IMR-90 (cell line): ENCODE measurements around the gene ITPRID1. TPM values are rescaled to one million over a fixed set of nuclear protein-coding genes. Genes with fewer than 3 reads are reported as not detected.

Experiments used
- ATAC-seq: fragments of 200-7000 bp; cut with Tn5 transposase; 2 replicates; pipeline ENCODE4 v1.9.1; 2020; ENCODE audit warnings: low read depth, mild to moderate bottlenecking, moderate library complexity
- BruUV-seq: library from RNA; stranded (reverse); fragments of 400-500 nt; replicated peaks from 2 replicates; lab custom pipeline; 2021; lab: Mats Ljungman, UMichigan
- CTCF ChIA-PET: fragments of 300-600 bp; formaldehyde crosslinking; extraction: SDS; loops from one replicate; lab custom pipeline; 2021; ENCODE audit warnings: antibody characterized with exemption; lab: Yijun Ruan, JAX
- POLR2A ChIA-PET: fragments of 300-600 bp; sonication (Branson Sonifier 250); formaldehyde crosslinking; loops from one replicate; lab custom pipeline; 2022; ENCODE audit warnings: antibody characterized with exemption; ENCODE audit not compliant: unreplicated experiment; lab: Charles Lee
- DNase-seq: peaks from one replicate; pipeline ENCODE4 v3.0.0; 2013
- H2AFZ ChIP-seq: replicated peaks from 2 replicates; pipeline ENCODE3; 2013; ENCODE audit warnings: low read length, mild to moderate bottlenecking; ENCODE audit not compliant: poor library complexity
- H2AK5ac ChIP-seq: 2 replicates; pipeline ENCODE4 v1.6.1; 2013; ENCODE audit warnings: low read depth, low read length, inconsistent platforms
- H2AK9ac ChIP-seq: replicated peaks from 2 replicates; pipeline ENCODE3; 2013; ENCODE audit warnings: mild to moderate bottlenecking, low read depth, low read length, moderate library complexity; ENCODE audit not compliant: poor library complexity
- H2BK120ac ChIP-seq: 2 replicates; pipeline ENCODE4 v1.6.1; 2013; ENCODE audit warnings: low read depth, low read length, inconsistent platforms
- H2BK15ac ChIP-seq: 3 replicates; pipeline ENCODE4 v1.6.1; 2013; ENCODE audit warnings: low read depth, low read length, inconsistent platforms
- H2BK20ac ChIP-seq: 2 replicates; pipeline ENCODE4 v1.6.1; 2013; ENCODE audit warnings: low read depth, mild to moderate bottlenecking, inconsistent platforms, low read length, moderate library complexity
- H2BK5ac ChIP-seq: 2 replicates; pipeline ENCODE4 v1.6.1; 2013; ENCODE audit warnings: mild to moderate bottlenecking, low read depth, low read length, inconsistent platforms; ENCODE audit not compliant: poor library complexity, severe bottlenecking
- H3K14ac ChIP-seq: replicated peaks from 2 replicates; pipeline ENCODE4 v1.6.1; 2013; ENCODE audit warnings: low read depth, low read length, inconsistent platforms
- H3K18ac ChIP-seq: 2 replicates; pipeline ENCODE4 v1.6.1; 2013; ENCODE audit warnings: low read depth, low read length, control low read depth
- H3K23ac ChIP-seq: 2 replicates; pipeline ENCODE4 v1.6.1; 2013; ENCODE audit warnings: low read depth, low read length, inconsistent platforms
- H3K27ac ChIP-seq: 2 replicates; pipeline ENCODE4 v1.5.1; 2013; ENCODE audit warnings: mild to moderate bottlenecking, control low read depth, low read length; ENCODE audit not compliant: insufficient read depth
- H3K27me3 ChIP-seq: 2 replicates; pipeline ENCODE4 v1.6.1; 2013; ENCODE audit warnings: low read length; ENCODE audit not compliant: control insufficient read depth, insufficient read depth
- H3K36me3 ChIP-seq: 2 replicates; pipeline ENCODE4 v1.6.1; 2013; ENCODE audit warnings: low read length, mixed read lengths; ENCODE audit not compliant: control insufficient read depth, insufficient read depth
- H3K4ac ChIP-seq: 2 replicates; pipeline ENCODE4 v1.6.1; 2013; ENCODE audit warnings: low read depth, low read length, inconsistent platforms
- H3K4me1 ChIP-seq: 2 replicates; pipeline ENCODE4 v1.6.1; 2013; ENCODE audit warnings: low read length, mixed read lengths; ENCODE audit not compliant: control insufficient read depth, insufficient read depth
- H3K4me2 ChIP-seq: 2 replicates; pipeline ENCODE4 v1.6.1; 2013; ENCODE audit warnings: low read depth, mild to moderate bottlenecking, control low read depth, low read length, moderate library complexity
- H3K4me3 ChIP-seq: 2 replicates; pipeline ENCODE4 v1.5.1; 2013; ENCODE audit warnings: low read depth, mild to moderate bottlenecking, control low read depth, low read length, moderate library complexity; ENCODE audit not compliant: insufficient read depth
- H3K56ac ChIP-seq: 2 replicates; pipeline ENCODE4 v1.6.1; 2013; ENCODE audit warnings: low read length, inconsistent platforms; ENCODE audit not compliant: insufficient read depth; ENCODE audit errors: extremely low read depth
- H3K79me1 ChIP-seq, 2 experiments: 2 replicates each; pipeline ENCODE4 v1.6.1; 2013; ENCODE audit warnings: low read length in 2 of 2, inconsistent platforms in 1 of 2, low read depth in 1 of 2
- H3K9ac ChIP-seq: 2 replicates; pipeline ENCODE4 v1.6.1; 2013; ENCODE audit warnings: low read depth, low read length, control low read depth
- H3K9me1 ChIP-seq: 2 replicates; pipeline ENCODE4 v1.6.1; 2013; ENCODE audit warnings: low read length, inconsistent platforms; ENCODE audit not compliant: insufficient read depth
- H3K9me3 ChIP-seq: 2 replicates; pipeline ENCODE4 v1.6.1; 2013; ENCODE audit warnings: low read length; ENCODE audit not compliant: control insufficient read depth, insufficient read depth
- H4K20me1 ChIP-seq: 2 replicates; pipeline ENCODE4 v1.6.1; 2013; ENCODE audit warnings: low read length, inconsistent platforms; ENCODE audit not compliant: insufficient read depth
- H4K5ac ChIP-seq: 2 replicates; pipeline ENCODE4 v1.6.1; 2013; ENCODE audit warnings: mild to moderate bottlenecking, low read depth, low read length, control low read depth
- H4K8ac ChIP-seq, 2 experiments: 2 replicates each; pipeline ENCODE4 v1.6.1; 2013; ENCODE audit warnings: low read depth in 2 of 2, low read length in 2 of 2, control low read depth in 1 of 2, inconsistent platforms in 1 of 2
- H4K91ac ChIP-seq: 2 replicates; pipeline ENCODE4 v1.6.1; 2013; ENCODE audit warnings: low read depth, low read length, inconsistent platforms; ENCODE audit not compliant: insufficient read depth
- BHLHE40 ChIP-seq: fragments of 150-350 bp; IDR thresholded peaks from 2 replicates; pipeline ENCODE4 v1.6.1; 2016; ENCODE audit warnings: mild to moderate bottlenecking, low read depth, low read length
- CEBPB ChIP-seq: IDR thresholded peaks from 2 replicates; pipeline ENCODE4 v1.6.1; 2012; ENCODE audit warnings: low read depth, low read length, improper control_type of control experiment
- CHD1 ChIP-seq: IDR thresholded peaks from 2 replicates; pipeline ENCODE4 v1.6.1; 2012; ENCODE audit warnings: low read depth, low read length, improper control_type of control experiment
- CTCF ChIP-seq: conservative IDR thresholded peaks from 2 replicates; pipeline ENCODE4 v1.5.1; 2012; ENCODE audit warnings: mild to moderate bottlenecking, low read depth, low read length, improper control_type of control experiment
- FOS ChIP-seq: fragments of 150-350 bp; IDR thresholded peaks from 2 replicates; pipeline ENCODE4 v1.6.1; 2016; ENCODE audit warnings: low read depth, low read length
- MAFK ChIP-seq: IDR thresholded peaks from 2 replicates; pipeline ENCODE4 v1.6.1; 2012; ENCODE audit warnings: low read depth, low read length, improper control_type of control experiment
- MAZ ChIP-seq: IDR thresholded peaks from 2 replicates; pipeline ENCODE4 v1.6.1; 2012; ENCODE audit warnings: low read depth, mild to moderate bottlenecking, low read length, improper control_type of control experiment, moderate library complexity, borderline replicate concordance
- MXI1 ChIP-seq: IDR thresholded peaks from 2 replicates; pipeline ENCODE4 v1.6.1; 2012; ENCODE audit warnings: low read depth, mild to moderate bottlenecking, low read length, moderate library complexity, borderline replicate concordance
- NFE2L2 ChIP-seq: fragments of 150-350 bp; IDR thresholded peaks from 2 replicates; pipeline ENCODE4 v1.6.1; 2016; ENCODE audit warnings: low read depth, mild to moderate bottlenecking, low read length
- POLR2A ChIP-seq: IDR thresholded peaks from 2 replicates; pipeline ENCODE4 v1.6.1; 2012; ENCODE audit warnings: mild to moderate bottlenecking, low read depth, low read length
- RAD21 ChIP-seq: IDR thresholded peaks from 2 replicates; pipeline ENCODE4 v1.6.1; 2012; ENCODE audit warnings: low read length, improper control_type of control experiment
- RCOR1 ChIP-seq: IDR thresholded peaks from 2 replicates; pipeline ENCODE4 v1.6.1; 2012; ENCODE audit warnings: mild to moderate bottlenecking, low read length, improper control_type of control experiment; ENCODE audit not compliant: insufficient replicate concordance
- RFX5 ChIP-seq: IDR thresholded peaks from 2 replicates; pipeline ENCODE4 v1.8.0; 2012; ENCODE audit warnings: low read depth, mild to moderate bottlenecking, low read length, moderate library complexity
- SMC3 ChIP-seq: fragments of 150-350 bp; IDR thresholded peaks from 2 replicates; pipeline ENCODE4 v1.6.1; 2016; ENCODE audit warnings: low read depth, mild to moderate bottlenecking, antibody characterized with exemption, low read length, moderate library complexity
- USF2 ChIP-seq: fragments of 150-350 bp; IDR thresholded peaks from 2 replicates; pipeline ENCODE4 v1.6.1; 2017; ENCODE audit warnings: mild to moderate bottlenecking, antibody characterized with exemption, low read length, low read depth
- WGBS, 2 experiments: methylation state at CpG; one replicate each; pipeline versions ENCODE4 v1.1.5 to v1.1.7; 2013; ENCODE audit warnings: missing lambda C conversion rate in 2 of 2; ENCODE audit not compliant: insufficient read length in 1 of 2; ENCODE audit errors: extremely low coverage in 2 of 2; 5-methylcytosine and 5-hydroxymethylcytosine counted together
- dilution Hi-C: fragments of 300-500 bp; cut with HindIII; formaldehyde crosslinking; loops from one replicate; pipeline ENCODE4 v1.14.3; 2018; ENCODE audit warnings: low sequenced_read_pairs; ENCODE audit not compliant: unreplicated experiment
- in situ Hi-C: fragments of 300-500 bp; cut with MboI; formaldehyde crosslinking; loops from 3 replicates; pipeline ENCODE4 v1.14.3; 2019; ENCODE audit warnings: low sequenced_read_pairs, inconsistent platforms, mixed read lengths
- intact Hi-C: fragments of 100-400 bp; cut with micrococcal nuclease; formaldehyde crosslinking; loops from 2 replicates; pipeline ENCODE4 v1.10.0; 2022
- polyA plus RNA-seq, 3 experiments: library from polyadenylated mRNA; depleted of rRNA; stranded (reverse); fragments of >200 nt; gene quantifications; 2 replicates each; pipeline ENCODE4 v1.2.3, GENCODE V29; 2012; ENCODE audit warnings: low replicate concordance in 1 of 3
- total RNA-seq: library from RNA; depleted of rRNA; stranded (reverse); fragments of >200 nt; gene quantifications from 2 replicates; pipeline ENCODE4 v1.2.3, GENCODE V29; 2012
- TF ChIP-seq, protein P1 (sequence below): fragments of 150-350 bp; IDR thresholded peaks from 2 replicates; pipeline ENCODE4 v1.6.1; 2016; ENCODE audit warnings: low read depth, mild to moderate bottlenecking, low read length, moderate library complexity, borderline replicate concordance

ITPRID1 gene
- total and polyA plus RNA-seq, 2 of the 4 experiments (the other 2 are of a cell fraction): not detected

GRCh38 chr7:31490796-31491314, 23.0 kb upstream of the ITPRID1 start:
- dilution Hi-C loops (no loop called here), in situ Hi-C loops (no loop called here), intact Hi-C loops (no loop called here)
- Histone ChIP-seq H3K79me1 (no peaks in the 10 kb centered on the region), H2AFZ (no peak overlapping the region), H2BK20ac (no peak overlapping the region), H2BK120ac (no peak overlapping the region), H3K27ac (no peak overlapping the region), H2AK9ac (no peak overlapping the region), H2AK5ac (no peak overlapping the region), H3K4ac (no peak overlapping the region), H4K5ac (no peak overlapping the region), H3K23ac (no peak overlapping the region), H3K27me3 (no peaks in the 10 kb centered on the region), H3K36me3 (no peaks in the 10 kb centered on the region), H3K9me3 (no peaks in the 10 kb centered on the region), H2BK15ac (no peak overlapping the region), H3K4me2 (no peak overlapping the region), H4K20me1 (no peaks in the 10 kb centered on the region), H3K9me1 (no peaks in the 10 kb centered on the region), H3K4me1 (no peaks in the 10 kb centered on the region), H3K18ac (no peak overlapping the region), H4K91ac (no peak overlapping the region), H3K56ac (no peak overlapping the region), H3K14ac (no peak overlapping the region), H3K9ac (no peak overlapping the region), H4K8ac (no peak overlapping the region), H3K4me3 (no peak overlapping the region), H2BK5ac (no peak overlapping the region)
- ATAC-seq (no peak), DNase-seq (no peak)
- CTCF ChIA-PET: no interaction called here
- no TSS peak for BruUV-seq
- no CpG with 5 or more reads among the region's 2 CpGs for whole genome bisulfite sequencing, 2 experiments
- TF ChIP-seq BHLHE40: no peak
- TF ChIP-seq USF2: no peak
- TF ChIP-seq MAFK: no peak
- no peak for TF ChIP-seq NFE2L2
- TF ChIP-seq RCOR1: no peak
- no peak for TF ChIP-seq CEBPB
- no peak for TF ChIP-seq CTCF
- no peak for TF ChIP-seq FOS
- no peak for TF ChIP-seq POLR2A
- TF ChIP-seq CHD1: no peak
- no peak for TF ChIP-seq RAD21
- no peak for TF ChIP-seq RFX5
- TF ChIP-seq MAZ: no peak
- TF ChIP-seq, protein P1, sequence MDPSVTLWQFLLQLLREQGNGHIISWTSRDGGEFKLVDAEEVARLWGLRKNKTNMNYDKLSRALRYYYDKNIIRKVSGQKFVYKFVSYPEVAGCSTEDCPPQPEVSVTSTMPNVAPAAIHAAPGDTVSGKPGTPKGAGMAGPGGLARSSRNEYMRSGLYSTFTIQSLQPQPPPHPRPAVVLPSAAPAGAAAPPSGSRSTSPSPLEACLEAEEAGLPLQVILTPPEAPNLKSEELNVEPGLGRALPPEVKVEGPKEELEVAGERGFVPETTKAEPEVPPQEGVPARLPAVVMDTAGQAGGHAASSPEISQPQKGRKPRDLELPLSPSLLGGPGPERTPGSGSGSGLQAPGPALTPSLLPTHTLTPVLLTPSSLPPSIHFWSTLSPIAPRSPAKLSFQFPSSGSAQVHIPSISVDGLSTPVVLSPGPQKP: no peak
- no peak for TF ChIP-seq MXI1
- TF ChIP-seq SMC3: no peak
- POLR2A ChIA-PET: no interaction called here
